Mammary microvascular endothelial cell (primary cell): Measurements from ENCODE around the gene NAGA. TPM values are rescaled to one million over a fixed set of nuclear protein-coding genes. Genes with fewer than 3 reads are reported as not detected.

Experiments
- total RNA-seq: library from RNA; depleted of rRNA; stranded (reverse); fragments of >200 nt; gene quantifications from 2 replicates; pipeline ENCODE4 v1.2.3, GENCODE V29; 2015

NAGA gene
- total RNA-seq = 57.2 and 64.5 TPM in 2 replicates

DNA sequence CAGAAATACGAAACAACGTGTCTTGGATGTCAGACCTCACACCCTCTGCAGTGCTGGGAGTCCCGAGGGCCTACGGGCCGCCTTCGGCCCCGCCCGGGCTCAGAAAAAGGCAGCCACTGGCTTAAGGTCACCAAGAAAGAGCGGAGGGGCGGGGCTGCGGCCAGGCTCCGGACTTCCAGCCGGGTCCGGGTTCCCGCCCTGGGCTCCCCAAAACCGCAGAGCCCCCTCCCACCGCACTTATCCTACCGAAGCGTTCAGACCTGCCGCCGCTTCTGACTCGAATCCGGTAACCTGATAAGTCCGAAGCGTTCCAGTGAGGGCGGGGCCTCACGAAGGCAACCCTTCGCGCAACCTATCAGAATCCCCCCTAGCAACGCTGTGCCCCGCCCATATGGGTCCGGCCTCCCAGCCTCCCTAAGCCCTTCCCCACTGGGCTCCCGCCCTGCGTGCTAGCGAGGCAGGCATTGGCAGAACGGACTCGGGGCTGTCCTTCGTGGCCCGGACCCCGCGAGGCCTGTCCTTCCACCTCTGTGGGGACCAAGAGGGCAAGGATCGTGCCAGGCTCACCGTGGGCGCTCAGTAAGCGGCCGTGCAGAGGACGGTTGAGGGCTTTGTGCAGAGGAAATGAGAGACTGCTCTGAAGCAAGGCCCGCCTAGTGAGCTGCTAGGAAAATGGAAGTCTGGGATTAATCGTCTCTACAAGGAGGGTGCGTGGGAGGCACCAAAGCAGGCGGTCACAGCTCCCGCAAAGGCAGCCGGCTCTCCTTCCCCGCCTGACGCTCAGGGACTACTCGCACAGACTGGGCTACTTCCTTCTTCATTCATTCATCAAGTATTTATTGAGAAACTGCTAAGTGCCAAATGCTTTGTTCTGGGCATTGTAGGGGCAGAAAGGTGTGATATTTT lies at the start of gene NAGA:
TSS of gene NAGA (minus strand) at position 296 of the 906 bp plus-strand sequence. CDS start 515 bp downstream, outside the sequence.

DNA sequence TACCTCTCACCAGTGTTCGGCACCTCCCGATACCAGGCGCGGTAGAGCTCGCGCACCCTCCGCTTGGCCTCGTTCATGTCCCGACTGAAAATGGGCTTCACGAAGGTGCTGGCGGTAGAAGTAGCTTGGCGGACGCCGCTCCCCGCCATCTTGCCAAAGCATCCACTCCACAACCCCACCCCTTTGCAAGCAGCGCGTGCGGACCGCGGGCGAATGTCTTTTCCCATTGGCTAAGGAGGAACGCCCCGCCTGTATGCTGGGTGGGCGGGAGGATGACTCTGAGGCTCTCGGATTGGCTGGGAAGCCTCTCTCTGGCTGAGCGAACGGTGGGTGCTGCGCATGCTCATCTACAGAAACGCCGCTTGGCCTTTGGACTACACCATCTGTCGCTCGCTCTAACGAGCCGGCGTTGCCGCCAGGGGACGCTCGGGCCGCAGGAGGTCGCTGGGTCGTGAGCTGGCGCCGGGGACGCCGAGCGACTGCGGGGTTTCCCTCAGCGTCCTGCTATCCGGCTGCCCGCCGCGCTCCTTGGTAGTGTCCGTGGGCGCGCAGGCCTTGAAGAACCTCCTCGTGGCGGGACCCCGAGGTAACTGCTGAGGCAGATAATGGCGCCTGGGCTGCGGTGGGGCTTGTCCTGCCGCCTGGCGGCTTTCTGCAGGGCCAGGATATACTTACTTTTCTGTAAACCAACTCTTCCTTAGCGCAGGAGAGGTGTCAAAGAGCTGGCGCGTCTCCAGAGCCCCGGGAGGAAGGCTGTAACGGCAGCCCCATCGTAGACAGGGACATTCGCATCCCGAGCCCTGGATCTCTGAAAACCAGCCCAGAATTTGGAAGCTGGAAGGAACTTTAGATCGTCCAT lies 20.2 kb upstream of the NAGA start, which contains the start of gene NDUFA6:
TSS of gene NDUFA6 (minus strand) at position 177 of the 859 bp plus-strand sequence. CDS start at position 149, 28 bp downstream.

DNA sequence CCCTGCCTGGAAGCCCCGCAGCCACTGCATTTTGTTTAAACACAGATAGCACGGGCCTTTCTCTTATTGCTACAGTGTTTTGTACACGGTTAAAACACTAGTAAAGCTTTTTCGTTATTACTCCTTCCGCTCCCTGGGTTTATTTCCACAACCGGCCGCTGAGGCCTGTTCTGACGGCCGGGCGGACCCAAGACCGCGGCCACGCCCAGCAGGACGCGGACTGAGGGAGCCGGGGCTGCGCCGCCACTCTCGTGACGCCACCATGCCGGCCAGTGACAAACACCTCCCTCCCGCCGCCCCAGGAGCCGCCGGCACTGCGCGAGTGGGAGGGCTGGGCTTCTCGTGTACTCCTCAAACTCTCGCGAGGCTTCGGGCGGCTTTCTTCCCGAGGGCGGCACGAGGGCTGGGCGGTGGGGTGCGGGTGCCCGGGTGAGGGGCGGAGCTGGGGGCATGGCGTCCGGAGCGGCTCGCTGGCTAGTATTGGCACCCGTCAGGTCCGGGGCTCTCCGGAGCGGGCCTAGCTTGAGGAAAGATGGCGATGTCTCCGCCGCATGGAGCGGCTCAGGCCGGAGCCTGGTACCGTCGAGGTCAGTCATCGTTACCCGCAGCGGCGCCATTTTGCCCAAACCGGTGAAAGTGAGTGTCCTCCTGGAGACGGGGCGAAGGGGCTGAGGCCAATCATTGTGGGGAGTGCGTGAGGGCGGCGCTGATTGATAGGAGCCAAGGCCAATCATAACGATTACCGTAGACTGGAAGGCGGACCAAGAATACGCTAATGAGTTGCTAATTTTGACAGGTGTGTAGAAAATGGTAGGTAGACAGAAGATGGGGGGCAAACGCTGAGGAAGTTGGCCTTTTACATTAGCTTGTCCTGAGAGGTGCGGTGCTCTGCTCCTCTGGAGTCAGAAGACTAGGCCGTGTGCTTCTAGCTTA lies 9.0 kb upstream of the NAGA start, which contains the start of gene SMDT1:
TSS of gene SMDT1 (plus strand) at position 382 of the 933 bp plus-strand sequence. CDS start at position 451, 69 bp downstream.

DNA sequence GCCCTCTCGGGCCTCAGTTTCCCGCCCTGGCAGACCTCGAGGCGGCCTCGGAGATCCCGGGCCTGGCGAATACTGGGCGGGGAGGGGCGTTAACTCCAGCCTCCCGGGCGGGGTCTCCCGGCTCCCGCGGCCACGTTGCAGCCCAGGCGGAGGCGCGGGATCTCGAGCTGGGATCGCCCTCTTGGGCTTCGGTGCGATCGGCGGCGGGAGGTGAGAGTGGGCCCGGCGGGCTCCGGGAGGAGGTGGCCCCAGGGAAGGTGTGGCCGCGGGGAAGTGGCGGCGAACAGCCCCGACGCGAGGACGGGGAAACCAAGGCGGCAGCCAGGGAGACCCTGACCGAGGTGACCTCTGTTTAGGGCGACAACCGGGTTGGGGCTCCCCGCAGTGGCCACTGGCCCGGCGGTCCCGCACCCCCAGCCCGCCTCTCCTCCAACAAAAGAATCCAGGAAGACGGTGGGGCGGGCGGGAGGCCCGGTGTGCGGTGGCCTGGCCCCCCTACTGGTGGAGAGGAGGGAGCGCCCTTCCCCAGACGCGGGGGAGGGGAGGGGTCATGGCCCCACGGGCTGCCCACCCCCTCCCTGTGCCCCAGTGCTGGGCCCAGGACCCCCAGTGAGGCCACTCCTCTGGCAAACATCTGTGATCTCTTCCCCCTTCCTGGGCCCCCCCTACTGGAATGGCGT lies 3.7 kb upstream of the NAGA start, which contains the start of gene PHETA2:
TSS of gene PHETA2 (plus strand) at position 117 of the 680 bp plus-strand sequence. CDS start 3,046 bp downstream, outside the sequence.

Other genes with a start within 250 kb of the NAGA start
- 59.4 and 60.4 TPM in 2 replicates for gene SREBF2, start 237.7 kb downstream of the NAGA start, total RNA-seq
- not detected in 2 replicates for gene SHISA8, start 155.7 kb downstream of the NAGA start, total RNA-seq
- 0.15 and 0.20 TPM in 2 replicates for gene TNFRSF13C, start 144.0 kb downstream of the NAGA start, total RNA-seq
- 33.7 and 41.1 TPM in 2 replicates for gene CENPM, start 123.7 kb downstream of the NAGA start, total RNA-seq
- gene SEPTIN3, start 101.4 kb downstream of the NAGA start, total RNA-seq = not detected in 2 replicates
- gene WBP2NL, start 72.0 kb downstream of the NAGA start, total RNA-seq = 0.07 TPM in 1 of 2 replicates, not detected in the other
- 12.5 and 14.0 TPM in 2 replicates for gene PHETA2, start 3.4 kb upstream of the NAGA start, total RNA-seq
- gene SMDT1, start 8.9 kb upstream of the NAGA start, total RNA-seq = 2.3 and 4.3 TPM in 2 replicates
- gene NDUFA6, start 20.0 kb upstream of the NAGA start, total RNA-seq = 75.2 and 91.4 TPM in 2 replicates
- not detected in 2 replicates for gene CYP2D6, start 60.0 kb upstream of the NAGA start, total RNA-seq
- gene TCF20, start 199.8 kb upstream of the NAGA start, total RNA-seq = 19.9 and 21.1 TPM in 2 replicates